ENCODE data around the gene PKD1.

- TF ChIP-seq CTCF (IDR thresholded peaks at IDR 0.05) (no peak), POLR2A (IDR thresholded peaks at IDR 0.05) (no peak), EP300 (IDR thresholded peaks at IDR 0.05) (no peak)
Observed at GRCh38 chr16:2171601-2172178, 36.0 kb upstream of the PKD1 start.
